GM23338 (cell line): Measurements from ENCODE around the gene SIGLEC15. TPM values are rescaled to one million over a fixed set of nuclear protein-coding genes. Genes with fewer than 3 reads are reported as not detected.

Source experiments
- NANOG ChIP-seq: IDR thresholded peaks from 2 replicates; pipeline ENCODE4 v1.6.1; 2016; ENCODE audit warnings: antibody characterized with exemption, borderline replicate concordance
- POLR2AphosphoS5 ChIP-seq: IDR thresholded peaks from 2 replicates; pipeline ENCODE4 v1.6.1; 2016; ENCODE audit warnings: antibody characterized with exemption, low read depth
- ZNF331 ChIP-seq: fragments of 250-450 bp; sonication (Bioruptor Pico); IDR thresholded peaks from 2 replicates; pipeline ENCODE4 v1.5.0; 2020; ENCODE audit warnings: low read depth, mild to moderate bottlenecking, moderate library complexity
- polyA plus RNA-seq: library from polyadenylated mRNA; unstranded; fragments of >200 nt; fragmentation: Nextera tagmentation; extraction: Ambion mirVana; gene quantifications from 2 replicates; pipeline ENCODE4 v1.2.1, GENCODE V29; 2016
- small RNA-seq: library from RNA; depleted of rRNA; stranded (forward); fragments of <200 nt; gene quantifications from one replicate; pipeline ENCODE3, GENCODE V24; 2014; ENCODE audit warnings: low replicate concordance
- total RNA-seq: library from RNA; depleted of rRNA; stranded (reverse); fragments of >200 nt; shearing (Covaris generic); gene quantifications from 2 replicates; pipeline ENCODE4 v1.2.3, GENCODE V29; 2014; rRNA removed
- TF ChIP-seq, protein P1 (sequence below): IDR thresholded peaks from one replicate; pipeline ENCODE4 v1.6.1; 2018; ENCODE audit warnings: antibody characterized with exemption; ENCODE audit not compliant: unreplicated experiment
- TF ChIP-seq, protein P2 (sequence below): IDR thresholded peaks from 2 replicates; pipeline ENCODE4 v1.6.1; 2016; ENCODE audit warnings: antibody characterized with exemption
- TF ChIP-seq, protein P3 (sequence below), 2 experiments: fragments of 200-600 bp in 1 of 2; sonication (generic) in 1 of 2; conservative IDR thresholded peaks; 2 replicates each; pipeline versions ENCODE4 v1.5.1 to v1.6.1; 2016 to 2017; ENCODE audit warnings: antibody characterized with exemption in 2 of 2, low read depth in 2 of 2, mild to moderate bottlenecking in 2 of 2, moderate library complexity in 1 of 2

SIGLEC15 gene
- total and polyA plus RNA-seq, 2 experiments from 2014 or later, result 0.29 TPM; not detected in 1

DNA sequence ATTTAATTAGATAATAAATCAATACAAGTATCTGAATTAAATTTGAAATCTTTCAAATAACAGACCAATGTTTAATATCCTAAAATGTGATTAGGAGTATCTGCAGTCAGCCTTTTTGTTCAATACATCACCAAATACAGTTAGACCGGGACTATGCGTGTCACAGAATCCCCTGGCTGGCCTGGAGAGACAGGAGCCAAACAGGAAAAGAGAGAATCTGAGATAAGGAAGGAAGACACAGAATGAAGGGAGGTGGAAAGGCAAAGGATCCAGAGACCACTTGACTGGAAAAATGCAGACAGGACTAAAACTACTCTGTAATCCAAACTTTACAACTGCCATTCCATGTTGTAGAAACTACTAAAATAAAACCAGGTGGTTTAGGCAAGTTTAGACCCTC is 66.3 kb downstream of the SIGLEC15 start (continued):
- TF ChIP-seq, protein P1, sequence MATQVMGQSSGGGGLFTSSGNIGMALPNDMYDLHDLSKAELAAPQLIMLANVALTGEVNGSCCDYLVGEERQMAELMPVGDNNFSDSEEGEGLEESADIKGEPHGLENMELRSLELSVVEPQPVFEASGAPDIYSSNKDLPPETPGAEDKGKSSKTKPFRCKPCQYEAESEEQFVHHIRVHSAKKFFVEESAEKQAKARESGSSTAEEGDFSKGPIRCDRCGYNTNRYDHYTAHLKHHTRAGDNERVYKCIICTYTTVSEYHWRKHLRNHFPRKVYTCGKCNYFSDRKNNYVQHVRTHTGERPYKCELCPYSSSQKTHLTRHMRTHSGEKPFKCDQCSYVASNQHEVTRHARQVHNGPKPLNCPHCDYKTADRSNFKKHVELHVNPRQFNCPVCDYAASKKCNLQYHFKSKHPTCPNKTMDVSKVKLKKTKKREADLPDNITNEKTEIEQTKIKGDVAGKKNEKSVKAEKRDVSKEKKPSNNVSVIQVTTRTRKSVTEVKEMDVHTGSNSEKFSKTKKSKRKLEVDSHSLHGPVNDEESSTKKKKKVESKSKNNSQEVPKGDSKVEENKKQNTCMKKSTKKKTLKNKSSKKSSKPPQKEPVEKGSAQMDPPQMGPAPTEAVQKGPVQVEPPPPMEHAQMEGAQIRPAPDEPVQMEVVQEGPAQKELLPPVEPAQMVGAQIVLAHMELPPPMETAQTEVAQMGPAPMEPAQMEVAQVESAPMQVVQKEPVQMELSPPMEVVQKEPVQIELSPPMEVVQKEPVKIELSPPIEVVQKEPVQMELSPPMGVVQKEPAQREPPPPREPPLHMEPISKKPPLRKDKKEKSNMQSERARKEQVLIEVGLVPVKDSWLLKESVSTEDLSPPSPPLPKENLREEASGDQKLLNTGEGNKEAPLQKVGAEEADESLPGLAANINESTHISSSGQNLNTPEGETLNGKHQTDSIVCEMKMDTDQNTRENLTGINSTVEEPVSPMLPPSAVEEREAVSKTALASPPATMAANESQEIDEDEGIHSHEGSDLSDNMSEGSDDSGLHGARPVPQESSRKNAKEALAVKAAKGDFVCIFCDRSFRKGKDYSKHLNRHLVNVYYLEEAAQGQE, result no peak
- TF ChIP-seq, protein P2, sequence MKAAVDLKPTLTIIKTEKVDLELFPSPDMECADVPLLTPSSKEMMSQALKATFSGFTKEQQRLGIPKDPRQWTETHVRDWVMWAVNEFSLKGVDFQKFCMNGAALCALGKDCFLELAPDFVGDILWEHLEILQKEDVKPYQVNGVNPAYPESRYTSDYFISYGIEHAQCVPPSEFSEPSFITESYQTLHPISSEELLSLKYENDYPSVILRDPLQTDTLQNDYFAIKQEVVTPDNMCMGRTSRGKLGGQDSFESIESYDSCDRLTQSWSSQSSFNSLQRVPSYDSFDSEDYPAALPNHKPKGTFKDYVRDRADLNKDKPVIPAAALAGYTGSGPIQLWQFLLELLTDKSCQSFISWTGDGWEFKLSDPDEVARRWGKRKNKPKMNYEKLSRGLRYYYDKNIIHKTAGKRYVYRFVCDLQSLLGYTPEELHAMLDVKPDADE, result no peak
- TF ChIP-seq ZNF331 (CRISPR knock-in tag), result no peak
- TF ChIP-seq, protein P3, sequence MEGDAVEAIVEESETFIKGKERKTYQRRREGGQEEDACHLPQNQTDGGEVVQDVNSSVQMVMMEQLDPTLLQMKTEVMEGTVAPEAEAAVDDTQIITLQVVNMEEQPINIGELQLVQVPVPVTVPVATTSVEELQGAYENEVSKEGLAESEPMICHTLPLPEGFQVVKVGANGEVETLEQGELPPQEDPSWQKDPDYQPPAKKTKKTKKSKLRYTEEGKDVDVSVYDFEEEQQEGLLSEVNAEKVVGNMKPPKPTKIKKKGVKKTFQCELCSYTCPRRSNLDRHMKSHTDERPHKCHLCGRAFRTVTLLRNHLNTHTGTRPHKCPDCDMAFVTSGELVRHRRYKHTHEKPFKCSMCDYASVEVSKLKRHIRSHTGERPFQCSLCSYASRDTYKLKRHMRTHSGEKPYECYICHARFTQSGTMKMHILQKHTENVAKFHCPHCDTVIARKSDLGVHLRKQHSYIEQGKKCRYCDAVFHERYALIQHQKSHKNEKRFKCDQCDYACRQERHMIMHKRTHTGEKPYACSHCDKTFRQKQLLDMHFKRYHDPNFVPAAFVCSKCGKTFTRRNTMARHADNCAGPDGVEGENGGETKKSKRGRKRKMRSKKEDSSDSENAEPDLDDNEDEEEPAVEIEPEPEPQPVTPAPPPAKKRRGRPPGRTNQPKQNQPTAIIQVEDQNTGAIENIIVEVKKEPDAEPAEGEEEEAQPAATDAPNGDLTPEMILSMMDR (conservative IDR thresholded peaks at IDR 0.05; ENCODE audit: low read depth in 2 of 2), result no peak
- TF ChIP-seq NANOG, result no peak
- no peak for TF ChIP-seq POLR2AphosphoS5

Small RNAs within 50 kb of the gene (small RNA-seq; reads per million reads assigned to genes)
- not detected for gene AC087685.1

Other genes starting within 250 kb of the SIGLEC15 start
- 0.04 and 0.24 TPM in 2 replicates for gene SLC14A2, start 210.2 kb upstream of the SIGLEC15 start, total RNA-seq
- gene SLC14A2, start 210.2 kb upstream of the SIGLEC15 start, polyA plus RNA-seq, result not detected in 2 replicates
- 0.21 TPM in 1 of 2 replicates, not detected in the other for gene SLC14A1, start 101.5 kb upstream of the SIGLEC15 start, total RNA-seq
- gene SLC14A1, start 101.5 kb upstream of the SIGLEC15 start, polyA plus RNA-seq, result 0.53 TPM in 1 of 2 replicates, not detected in the other
- 17.5 and 29.2 TPM in 2 replicates for gene EPG5, start 141.7 kb downstream of the SIGLEC15 start, total RNA-seq
- 3.9 and 4.1 TPM in 2 replicates for gene EPG5, start 141.7 kb downstream of the SIGLEC15 start, polyA plus RNA-seq
- gene PSTPIP2, start 246.6 kb downstream of the SIGLEC15 start, total RNA-seq, result 1.3 and 2.6 TPM in 2 replicates
- gene PSTPIP2, start 246.6 kb downstream of the SIGLEC15 start, polyA plus RNA-seq, result 1.1 and 1.4 TPM in 2 replicates